OCI-LY3 (cell line): ENCODE measurements around the gene ASAH2.

Source experiments
- EZH2phosphoT487 ChIP-seq: fragments of 200-600 bp; shearing (Covaris generic); IDR thresholded peaks from 2 replicates; pipeline ENCODE4 v1.6.1; 2018; ENCODE audit warnings: antibody characterized with exemption, mixed run types, low read depth
- TF ChIP-seq, protein P1 (sequence below): fragments of 200-600, 300-600 bp; sonication (generic); IDR thresholded peaks from 2 replicates; pipeline ENCODE4 v1.5.1; 2014; ENCODE audit warnings: antibody characterized with exemption, low read length, low read depth

DNA sequence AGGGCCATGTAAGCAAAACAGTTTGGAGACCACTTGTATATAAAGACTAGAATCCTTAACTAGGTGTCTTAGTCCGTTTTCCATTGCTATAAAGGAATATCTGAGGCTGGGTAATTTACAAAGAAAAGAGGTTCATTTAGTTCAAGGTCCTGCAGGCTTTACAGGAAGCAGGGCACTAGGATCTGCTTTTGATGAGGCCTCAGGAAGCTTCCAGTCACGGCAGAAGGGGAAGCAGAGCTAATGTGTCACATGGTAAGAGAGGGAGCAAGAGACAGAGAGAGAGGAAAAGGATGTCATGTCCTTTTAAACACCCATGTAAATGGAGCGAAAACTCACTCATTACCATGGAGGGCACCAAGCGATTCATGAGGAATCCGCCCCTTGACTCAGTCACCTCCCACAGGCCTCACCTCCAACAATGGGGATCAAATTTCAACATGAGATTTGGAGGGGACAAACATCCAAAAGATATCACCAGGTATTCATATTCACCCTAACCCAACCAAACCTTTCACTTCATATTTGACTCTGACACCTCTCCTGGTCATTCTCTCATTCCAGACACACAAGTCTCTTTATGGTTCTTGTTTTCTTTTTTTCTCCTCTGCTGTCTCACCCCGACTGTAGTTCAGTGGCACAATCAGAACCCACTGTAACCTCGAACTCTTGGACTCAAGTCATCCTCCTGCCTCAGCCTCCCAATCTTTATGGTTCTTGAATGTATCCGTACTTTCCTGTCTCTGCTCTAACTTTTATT is 30.1 kb upstream of the ASAH2 start:
- no peak for TF ChIP-seq EZH2phosphoT487
- TF ChIP-seq, protein P1, sequence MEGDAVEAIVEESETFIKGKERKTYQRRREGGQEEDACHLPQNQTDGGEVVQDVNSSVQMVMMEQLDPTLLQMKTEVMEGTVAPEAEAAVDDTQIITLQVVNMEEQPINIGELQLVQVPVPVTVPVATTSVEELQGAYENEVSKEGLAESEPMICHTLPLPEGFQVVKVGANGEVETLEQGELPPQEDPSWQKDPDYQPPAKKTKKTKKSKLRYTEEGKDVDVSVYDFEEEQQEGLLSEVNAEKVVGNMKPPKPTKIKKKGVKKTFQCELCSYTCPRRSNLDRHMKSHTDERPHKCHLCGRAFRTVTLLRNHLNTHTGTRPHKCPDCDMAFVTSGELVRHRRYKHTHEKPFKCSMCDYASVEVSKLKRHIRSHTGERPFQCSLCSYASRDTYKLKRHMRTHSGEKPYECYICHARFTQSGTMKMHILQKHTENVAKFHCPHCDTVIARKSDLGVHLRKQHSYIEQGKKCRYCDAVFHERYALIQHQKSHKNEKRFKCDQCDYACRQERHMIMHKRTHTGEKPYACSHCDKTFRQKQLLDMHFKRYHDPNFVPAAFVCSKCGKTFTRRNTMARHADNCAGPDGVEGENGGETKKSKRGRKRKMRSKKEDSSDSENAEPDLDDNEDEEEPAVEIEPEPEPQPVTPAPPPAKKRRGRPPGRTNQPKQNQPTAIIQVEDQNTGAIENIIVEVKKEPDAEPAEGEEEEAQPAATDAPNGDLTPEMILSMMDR: no peak
